Endothelial cell of umbilical vein (primary cell): ENCODE results near the gene DENND4A. TPM values are rescaled to one million over a fixed set of nuclear protein-coding genes. Genes with fewer than 3 reads are reported as not detected.

Source experiments
- BruUV-seq: library from RNA; stranded (reverse); fragments of 400-500 nt; replicated peaks from 2 replicates; lab custom pipeline; 2021; lab: Mats Ljungman, UMichigan
- CTCF ChIA-PET: fragments of 300-600, 350-600 bp; sonication (Branson Sonifier 250); formaldehyde crosslinking; loops from one replicate; lab custom pipeline; 2021; ENCODE audit warnings: antibody characterized with exemption, inconsistent platforms; lab: Charles Lee
- POLR2A ChIA-PET: fragments of 300-600, 350-600 bp; sonication (Branson Sonifier 250); formaldehyde crosslinking; loops from one replicate; lab custom pipeline; 2021; ENCODE audit warnings: antibody characterized with exemption, inconsistent platforms; lab: Charles Lee
- DNase-seq: peaks from one replicate; pipeline ENCODE4 v3.0.0-alpha.2; 2011; ENCODE audit warnings: low read depth, low spot score
- FAIRE-seq: peaks from 2 replicates; lab custom pipeline; 2011; peaks lifted over from hg19 to GRCh38; lab: Jason Lieb, UNC
- H2AFZ ChIP-seq: 2 replicates; pipeline ENCODE4 v1.6.0; 2012; ENCODE audit warnings: low read depth, low read length, control low read depth, inconsistent platforms
- H3K27ac ChIP-seq: 2 replicates; pipeline ENCODE4 v1.5.1; 2011; ENCODE audit warnings: low read depth, mild to moderate bottlenecking, control low read depth, low read length, moderate library complexity; ENCODE audit not compliant: insufficient read depth
- H3K27me3 ChIP-seq, 2 experiments: 2 replicates each; pipeline versions ENCODE4 v1.6.0 to v1.6.1; 2011; ENCODE audit warnings: low read length in 2 of 2, mixed read lengths in 1 of 2; ENCODE audit not compliant: control insufficient read depth in 2 of 2, insufficient read depth in 2 of 2
- H3K36me3 ChIP-seq, 2 experiments: 2 replicates in 1 of 2; 3 replicates in 1 of 2; pipeline ENCODE4 v1.5.1; 2011; ENCODE audit warnings: low read length in 2 of 2, mild to moderate bottlenecking in 1 of 2, moderate library complexity in 1 of 2; ENCODE audit not compliant: control insufficient read depth in 2 of 2, insufficient read depth in 2 of 2; ENCODE audit errors: extremely low read depth in 1 of 2
- H3K4me1 ChIP-seq: 3 replicates; pipeline ENCODE4 v1.5.1; 2011; ENCODE audit warnings: mild to moderate bottlenecking, low read length; ENCODE audit not compliant: control insufficient read depth, insufficient read depth; ENCODE audit errors: extremely low read depth
- H3K4me2 ChIP-seq: 2 replicates; pipeline ENCODE4 v1.6.1; 2011; ENCODE audit warnings: low read length, control low read depth, mixed read lengths; ENCODE audit not compliant: insufficient read depth
- H3K4me3 ChIP-seq, 3 experiments: fragments of 200-600 bp in 1 of 3; sonication (generic), shearing (Covaris generic) in 1 of 3; replicated peaks in 1 of 3; 2 replicates each; pipeline ENCODE4 v1.5.1; 2011 to 2016; ENCODE audit warnings: control low read depth in 3 of 3, low read length in 3 of 3, mild to moderate bottlenecking in 2 of 3, inconsistent platforms in 1 of 3, low read depth in 1 of 3, moderate library complexity in 1 of 3; ENCODE audit not compliant: insufficient read depth in 1 of 3
- H3K79me2 ChIP-seq: 2 replicates; pipeline ENCODE4 v1.6.0; 2012; ENCODE audit warnings: low read length, inconsistent platforms; ENCODE audit not compliant: control insufficient read depth, insufficient read depth
- H3K9ac ChIP-seq: replicated peaks from 2 replicates; pipeline ENCODE3; 2011; ENCODE audit warnings: low read length, control low read depth; ENCODE audit not compliant: insufficient read depth; ENCODE audit errors: extremely low read depth
- H3K9me1 ChIP-seq: replicated peaks from 3 replicates; pipeline ENCODE4 v1.6.0; 2011; ENCODE audit warnings: mild to moderate bottlenecking, low read length; ENCODE audit not compliant: control insufficient read depth, insufficient read depth; ENCODE audit errors: extremely low read depth
- H3K9me3 ChIP-seq: replicated peaks from 2 replicates; pipeline ENCODE4 v1.5.1; 2012; ENCODE audit warnings: low read length, inconsistent platforms; ENCODE audit not compliant: control insufficient read depth, insufficient read depth
- H4K20me1 ChIP-seq: replicated peaks from 2 replicates; pipeline ENCODE3; 2011; ENCODE audit warnings: mild to moderate bottlenecking, low read length; ENCODE audit not compliant: control insufficient read depth, insufficient read depth; ENCODE audit errors: extremely low read depth
- EZH2 ChIP-seq: IDR thresholded peaks from 2 replicates; pipeline ENCODE4 v1.6.1; 2012; ENCODE audit warnings: borderline replicate concordance, low read depth, mild to moderate bottlenecking, moderate library complexity, low read length, inconsistent platforms; ENCODE audit not compliant: severe bottlenecking
- FOS ChIP-seq: IDR thresholded peaks from 2 replicates; pipeline ENCODE4 v1.6.1; 2011; ENCODE audit warnings: mild to moderate bottlenecking, low read length, moderate library complexity, borderline replicate concordance; ENCODE audit not compliant: insufficient read depth
- GATA2 ChIP-seq: IDR thresholded peaks from 2 replicates; pipeline ENCODE4 v1.7.0; 2011; ENCODE audit warnings: low read depth, mild to moderate bottlenecking, moderate library complexity, mixed read lengths, low read length; ENCODE audit not compliant: insufficient read length, insufficient read depth
- JUN ChIP-seq: IDR thresholded peaks from 2 replicates; pipeline ENCODE4 v1.6.1; 2011; ENCODE audit warnings: borderline replicate concordance, low read depth; ENCODE audit not compliant: insufficient read length, insufficient read depth
- MYC ChIP-seq: IDR thresholded peaks from one replicate; pipeline ENCODE4 v1.6.1; 2011; ENCODE audit warnings: mild to moderate bottlenecking, low read depth, low read length
- POLR2A ChIP-seq: IDR thresholded peaks from 2 replicates; pipeline ENCODE4 v1.6.1; 2012; ENCODE audit warnings: low read depth, mild to moderate bottlenecking, control low read depth, low read length
- POLR2AphosphoS5 ChIP-seq: IDR thresholded peaks from 2 replicates; pipeline ENCODE4 v1.6.1; 2012; ENCODE audit warnings: low read depth, mild to moderate bottlenecking, control low read depth, low read length, moderate library complexity; ENCODE audit not compliant: insufficient read depth
- dilution Hi-C: fragments of 300-500 bp; cut with MboI; formaldehyde crosslinking; loops from one replicate; pipeline ENCODE4 v1.15.0; 2019; ENCODE audit warnings: low sequenced_read_pairs; ENCODE audit not compliant: extremely low pct_ligation_motif_present
- intact Hi-C: fragments of 100-400 bp; cut with micrococcal nuclease; formaldehyde crosslinking; loops from one replicate; pipeline ENCODE4 v1.10.0; 2022
- polyA plus RNA-seq, 4 experiments: library from polyadenylated mRNA; depleted of rRNA in 3 of 4; stranded (reverse) in 3 of 4; unstranded in 1 of 4; fragments of >200 nt; gene quantifications; 2 replicates each; pipeline versions ENCODE4 v1.2.1 to v1.2.3, GENCODE V29; 2011 to 2012; ENCODE audit warnings: missing spikeins in 1 of 4
- total RNA-seq: library from RNA; stranded (reverse); gene quantifications from 2 replicates; pipeline ENCODE4 v1.2.3, GENCODE V29; 2021
- TF ChIP-seq, protein P1 (sequence below), 2 donors: IDR thresholded peaks; 1 replicate in 1 of 2; 2 replicates in 1 of 2; pipeline ENCODE4 v1.5.1; 2011; ENCODE audit warnings: low read length in 2 of 2, mild to moderate bottlenecking in 2 of 2, moderate library complexity in 2 of 2, control low read depth in 1 of 2, inconsistent platforms in 1 of 2, low read depth in 1 of 2; ENCODE audit not compliant: insufficient read depth in 1 of 2; ENCODE audit errors: extremely low read depth in 1 of 2
- TF ChIP-seq, protein P2 (sequence below): IDR thresholded peaks from 2 replicates; pipeline ENCODE4 v1.6.1; 2011; ENCODE audit not compliant: insufficient read depth, insufficient read length

DENND4A gene
- total and polyA plus RNA-seq, 2 donors (not counting 3 experiments of a cell fraction or from before 2014, with no cell fraction given), result 5.7 to 22.2 TPM

DNA sequence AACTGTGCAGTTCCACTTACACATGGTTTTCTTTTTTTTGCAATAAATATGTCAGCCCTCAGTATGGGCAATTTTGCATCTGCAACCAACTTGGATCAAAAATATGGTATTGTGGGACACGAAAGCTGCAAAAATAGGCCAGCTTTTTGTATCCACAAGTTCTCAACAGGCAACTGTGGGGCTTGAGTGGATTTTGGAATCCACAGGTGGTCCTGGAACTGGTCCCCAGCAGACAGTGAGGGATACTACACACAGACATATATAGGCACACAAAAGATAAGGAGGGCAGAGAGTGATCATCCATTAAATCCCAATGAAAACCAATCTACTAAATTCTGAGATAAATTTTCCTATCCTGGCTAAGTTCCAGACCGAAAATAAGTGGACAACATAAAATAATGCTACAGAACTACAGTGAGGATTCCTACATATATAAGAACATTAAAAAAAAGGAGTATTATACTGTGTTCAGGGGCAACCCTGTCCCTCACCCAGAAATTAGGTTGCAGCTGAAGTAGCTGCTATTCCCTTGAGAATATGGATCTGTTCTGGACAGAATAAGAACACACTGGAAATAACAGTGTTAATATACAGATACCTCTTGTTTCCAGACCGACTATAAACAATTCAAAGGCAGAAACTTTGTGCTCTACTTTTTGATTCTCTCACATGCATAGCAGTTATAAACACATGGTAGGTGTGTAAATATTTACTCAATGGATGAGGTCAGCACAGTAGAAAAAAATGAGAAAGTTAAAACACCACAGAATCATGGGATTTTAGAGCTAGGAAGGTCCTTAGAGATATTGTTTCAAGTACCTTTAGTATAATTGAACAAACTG, 25.4 kb downstream of the DENND4A start:
- TF ChIP-seq JUN (no peak), GATA2 (no peak), EZH2 (no peak), POLR2AphosphoS5 (no peak), POLR2A (no peak), MYC (no peak)
- ChIA-PET POLR2A (no interaction called here), CTCF (interaction anchor here (0.8 to 2.0 kb wide), 3 partner anchors 10 to 129 kb away, joined by 3 to 9 read pairs (median 4); no protein-coding TSS in a partner anchor)
- Histone ChIP-seq H3K9me1 (no peaks in the 10 kb centered on the region), H3K79me2 (peaks cover 24% of the 10 kb centered on the region), H3K9ac (no peak overlapping the region), H3K27ac (no peak overlapping the region), H3K9me3 (no peaks in the 10 kb centered on the region), H3K27me3 (no peaks in the 10 kb centered on the region), H2AFZ (no peak overlapping the region), H3K4me1 (no peaks in the 10 kb centered on the region), H3K4me2 (no peak overlapping the region), H3K4me3 (no peak overlapping the region), H4K20me1 (peaks cover 2% of the 10 kb centered on the region), H3K36me3 (no peaks in the 10 kb centered on the region)
- intact Hi-C loops (no loop called here), dilution Hi-C loops (no loop called here)
- no TSS peak for BruUV-seq
- DNase-seq (peak; percentile 30), FAIRE-seq (no peak)

DNA sequence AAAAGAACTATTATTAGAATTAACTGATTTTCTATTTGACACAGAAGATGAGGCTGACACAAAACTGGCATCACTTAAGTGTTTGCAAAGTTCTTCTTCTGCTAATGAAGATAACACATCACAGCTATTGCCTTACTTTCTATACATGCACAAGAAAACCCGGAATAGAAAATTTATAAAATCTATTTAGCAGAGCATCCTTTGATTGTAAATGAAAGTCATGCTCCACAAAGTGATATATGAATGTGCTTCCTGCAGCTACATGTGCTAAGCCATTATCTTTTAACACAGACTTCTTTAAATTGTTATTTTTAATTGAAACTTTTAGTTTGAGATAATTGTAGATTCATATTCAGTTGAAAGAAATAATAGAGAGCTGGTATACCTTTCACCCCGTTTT, 27.0 kb downstream of the DENND4A start:
- no peak overlapping the region for H3K27ac ChIP-seq
- H3K4me3 ChIP-seq, result no peak overlapping the region
- H3K27me3 ChIP-seq, result no peaks in the 10 kb centered on the region
- POLR2A ChIA-PET, result no interaction called here
- H3K79me2 ChIP-seq, result peaks cover 19% of the 10 kb centered on the region
- H3K9me1 ChIP-seq, result no peaks in the 10 kb centered on the region
- BruUV-seq, result no TSS peak
- no peaks in the 10 kb centered on the region for H3K4me1 ChIP-seq
- FAIRE-seq (no peak), DNase-seq (no peak)
- H3K9ac ChIP-seq, result no peak overlapping the region
- dilution Hi-C loops, result no loop called here
- no peak overlapping the region for H3K4me2 ChIP-seq
- intact Hi-C loops, result no loop called here
- H3K36me3 ChIP-seq, result no peaks in the 10 kb centered on the region
- H4K20me1 ChIP-seq, result peaks cover 2% of the 10 kb centered on the region
- H3K9me3 ChIP-seq, result no peaks in the 10 kb centered on the region
- no peak for TF ChIP-seq JUN
- TF ChIP-seq POLR2AphosphoS5, result no peak
- TF ChIP-seq GATA2, result no peak
- TF ChIP-seq, protein P1, sequence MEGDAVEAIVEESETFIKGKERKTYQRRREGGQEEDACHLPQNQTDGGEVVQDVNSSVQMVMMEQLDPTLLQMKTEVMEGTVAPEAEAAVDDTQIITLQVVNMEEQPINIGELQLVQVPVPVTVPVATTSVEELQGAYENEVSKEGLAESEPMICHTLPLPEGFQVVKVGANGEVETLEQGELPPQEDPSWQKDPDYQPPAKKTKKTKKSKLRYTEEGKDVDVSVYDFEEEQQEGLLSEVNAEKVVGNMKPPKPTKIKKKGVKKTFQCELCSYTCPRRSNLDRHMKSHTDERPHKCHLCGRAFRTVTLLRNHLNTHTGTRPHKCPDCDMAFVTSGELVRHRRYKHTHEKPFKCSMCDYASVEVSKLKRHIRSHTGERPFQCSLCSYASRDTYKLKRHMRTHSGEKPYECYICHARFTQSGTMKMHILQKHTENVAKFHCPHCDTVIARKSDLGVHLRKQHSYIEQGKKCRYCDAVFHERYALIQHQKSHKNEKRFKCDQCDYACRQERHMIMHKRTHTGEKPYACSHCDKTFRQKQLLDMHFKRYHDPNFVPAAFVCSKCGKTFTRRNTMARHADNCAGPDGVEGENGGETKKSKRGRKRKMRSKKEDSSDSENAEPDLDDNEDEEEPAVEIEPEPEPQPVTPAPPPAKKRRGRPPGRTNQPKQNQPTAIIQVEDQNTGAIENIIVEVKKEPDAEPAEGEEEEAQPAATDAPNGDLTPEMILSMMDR (IDR thresholded peaks at IDR 0.05; ENCODE audit: extremely low read depth in 1 of 2, insufficient read depth in 1 of 2, low read depth in 1 of 2, low read length in 2 of 2), result no peak
- no peak for TF ChIP-seq FOS
- TF ChIP-seq, protein P2, sequence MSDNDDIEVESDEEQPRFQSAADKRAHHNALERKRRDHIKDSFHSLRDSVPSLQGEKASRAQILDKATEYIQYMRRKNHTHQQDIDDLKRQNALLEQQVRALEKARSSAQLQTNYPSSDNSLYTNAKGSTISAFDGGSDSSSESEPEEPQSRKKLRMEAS, result no peak
- no peak for TF ChIP-seq POLR2A
- no peak overlapping the region for H2AFZ ChIP-seq
- CTCF ChIA-PET, result interaction anchor here (1.2 kb wide), 1 partner anchor 33 kb away, joined by 3 read pairs; no protein-coding TSS in a partner anchor
